ENCODE data around the gene SNX8. TPM values are rescaled to one million over a fixed set of nuclear protein-coding genes. Genes with fewer than 3 reads are reported as not detected.

SNX8 gene
- total RNA-seq, 1 donor from 2014 or later, result 41.5 TPM

- no peaks in the 10 kb centered on the region for H3K9me3 Mint-ChIP-seq (ENCODE audit: unreplicated experiment)
- peaks cover 38% of the 10 kb centered on the region for H3K36me3 Mint-ChIP-seq (ENCODE audit: unreplicated experiment)
- H3K27me3 Mint-ChIP-seq (ENCODE audit: unreplicated experiment), result no peaks in the 10 kb centered on the region
- H3K4me3 Mint-ChIP-seq (ENCODE audit: unreplicated experiment), result no peak overlapping the region
- no peak overlapping the region for H3K27ac Mint-ChIP-seq (ENCODE audit: unreplicated experiment)
- H3K4me1 Mint-ChIP-seq (ENCODE audit: unreplicated experiment), result no peaks in the 10 kb centered on the region
- no peak for TF ChIP-seq CTCF (IDR thresholded peaks at IDR 0.05)
- no peak for DNase-seq (ENCODE audit: extremely low spot score, unreplicated experiment)
These were observed 93.3 kb downstream of the SNX8 start for GRCh38 chr7:2220954-2221353.

- DNase-seq (ENCODE audit: extremely low spot score, unreplicated experiment), result no peak
- H3K27ac Mint-ChIP-seq (ENCODE audit: unreplicated experiment), result no peak overlapping the region
- H3K9me3 Mint-ChIP-seq (ENCODE audit: unreplicated experiment), result no peaks in the 10 kb centered on the region
- no peaks in the 10 kb centered on the region for H3K27me3 Mint-ChIP-seq (ENCODE audit: unreplicated experiment)
- H3K4me1 Mint-ChIP-seq (ENCODE audit: unreplicated experiment), result no peaks in the 10 kb centered on the region
- no peak for TF ChIP-seq CTCF (IDR thresholded peaks at IDR 0.05)
- peaks cover 39% of the 10 kb centered on the region for H3K36me3 Mint-ChIP-seq (ENCODE audit: unreplicated experiment)
- no peak overlapping the region for H3K4me3 Mint-ChIP-seq (ENCODE audit: unreplicated experiment)
These were observed 93.7 kb downstream of the SNX8 start for GRCh38 chr7:2220506-2220905.

- no peaks in the 10 kb centered on the region for H3K9me3 Mint-ChIP-seq (ENCODE audit: unreplicated experiment)
- TF ChIP-seq CTCF (IDR thresholded peaks at IDR 0.05), result no peak
- no peaks in the 10 kb centered on the region for H3K4me1 Mint-ChIP-seq (ENCODE audit: unreplicated experiment)
- DNase-seq (ENCODE audit: extremely low spot score, unreplicated experiment), result no peak
- H3K27me3 Mint-ChIP-seq (ENCODE audit: unreplicated experiment), result no peaks in the 10 kb centered on the region
- H3K27ac Mint-ChIP-seq (ENCODE audit: unreplicated experiment), result no peak overlapping the region
- peaks cover 38% of the 10 kb centered on the region for H3K36me3 Mint-ChIP-seq (ENCODE audit: unreplicated experiment)
- H3K4me3 Mint-ChIP-seq (ENCODE audit: unreplicated experiment), result no peak overlapping the region
These were observed 94.2 kb downstream of the SNX8 start for GRCh38 chr7:2220030-2220429.

GRCh38 chr7:2219606-2220005 lies 94.6 kb downstream of the SNX8 start:
- Mint-ChIP-seq H3K4me3 (ENCODE audit: unreplicated experiment) (no peak overlapping the region), H3K9me3 (ENCODE audit: unreplicated experiment) (no peaks in the 10 kb centered on the region), H3K4me1 (ENCODE audit: unreplicated experiment) (no peaks in the 10 kb centered on the region), H3K36me3 (ENCODE audit: unreplicated experiment) (peaks cover 38% of the 10 kb centered on the region), H3K27me3 (ENCODE audit: unreplicated experiment) (no peaks in the 10 kb centered on the region), H3K27ac (ENCODE audit: unreplicated experiment) (no peak overlapping the region)
- no peak for TF ChIP-seq CTCF (IDR thresholded peaks at IDR 0.05)
- DNase-seq (ENCODE audit: extremely low spot score, unreplicated experiment), result no peak

- Mint-ChIP-seq H3K9me3 (ENCODE audit: unreplicated experiment) (no peaks in the 10 kb centered on the region), H3K27ac (ENCODE audit: unreplicated experiment) (no peak overlapping the region), H3K36me3 (ENCODE audit: unreplicated experiment) (peaks cover 36% of the 10 kb centered on the region), H3K4me3 (ENCODE audit: unreplicated experiment) (no peak overlapping the region), H3K4me1 (ENCODE audit: unreplicated experiment) (no peaks in the 10 kb centered on the region), H3K27me3 (ENCODE audit: unreplicated experiment) (no peaks in the 10 kb centered on the region)
- DNase-seq (ENCODE audit: extremely low spot score, unreplicated experiment), result no peak
- TF ChIP-seq CTCF (IDR thresholded peaks at IDR 0.05), result no peak
These were observed 95.1 kb downstream of the SNX8 start for GRCh38 chr7:2219136-2219535.
